Osteocyte (in vitro differentiated cells): ENCODE results near the gene SLC4A2. TPM values are rescaled to one million over a fixed set of nuclear protein-coding genes. Genes with fewer than 3 reads are reported as not detected.
A peak's percentile ranks its signal among the peaks of the same experiment; 100 is the strongest.

ENCODE experiments used
- DNase-seq: peaks from one replicate; pipeline ENCODE4 v3.0.0; 2021; ENCODE audit warnings: mixed read lengths; ENCODE audit not compliant: unreplicated experiment; ENCODE audit errors: extremely low spot score
- H3K27ac Mint-ChIP-seq: one replicate; pipeline ENCODE4 v1.8.0; 2021; ENCODE audit warnings: mild to moderate bottlenecking, mixed read lengths; ENCODE audit not compliant: unreplicated experiment
- H3K27me3 Mint-ChIP-seq: one replicate; pipeline ENCODE4 v1.8.0; 2021; ENCODE audit warnings: mixed read lengths; ENCODE audit not compliant: unreplicated experiment
- H3K36me3 Mint-ChIP-seq: one replicate; pipeline ENCODE4 v1.8.0; 2021; ENCODE audit warnings: mixed read lengths; ENCODE audit not compliant: unreplicated experiment
- H3K4me1 Mint-ChIP-seq: one replicate; pipeline ENCODE4 v1.8.0; 2021; ENCODE audit warnings: mixed read lengths; ENCODE audit not compliant: unreplicated experiment
- H3K4me3 Mint-ChIP-seq: one replicate; pipeline ENCODE4 v1.8.0; 2021; ENCODE audit warnings: mild to moderate bottlenecking, moderate library complexity, mixed read lengths; ENCODE audit not compliant: unreplicated experiment
- H3K9me3 Mint-ChIP-seq: one replicate; pipeline ENCODE4 v1.8.0; 2021; ENCODE audit warnings: mixed read lengths; ENCODE audit not compliant: unreplicated experiment
- CTCF ChIP-seq: fragments of 200-600 bp; sonication (generic); IDR thresholded peaks from 2 replicates; pipeline ENCODE4 v1.5.0; 2021; ENCODE audit warnings: antibody characterized with exemption, mild to moderate bottlenecking, moderate library complexity
- total RNA-seq: library from RNA; stranded (reverse); gene quantifications from 2 replicates; pipeline ENCODE4 v1.2.1, GENCODE V29; 2021

The SLC4A2 gene
- total RNA-seq, 1 donor from 2014 or later = 289 TPM

- Mint-ChIP-seq H3K4me1 (peaks cover 49% of the 10 kb centered on the region), H3K27me3 (no peaks in the 10 kb centered on the region), H3K9me3 (no peaks in the 10 kb centered on the region), H3K4me3 (no peak overlapping the region), H3K27ac (no peak overlapping the region), H3K36me3 (peaks cover 2% of the 10 kb centered on the region)
- DNase-seq = no peak
- no peak for TF ChIP-seq CTCF
These were observed 41.5 kb downstream of the SLC4A2 start for GRCh38 chr7:151100921-151101320.

- no peak for DNase-seq
- no peak overlapping the region for H3K27ac Mint-ChIP-seq
These were observed 42.4 kb downstream of the SLC4A2 start for GRCh38 chr7:151101621-151102396.

GRCh38 chr7:151102991-151103390 lies 43.6 kb downstream of the SLC4A2 start:
- no peak for TF ChIP-seq CTCF
- H3K4me1 Mint-ChIP-seq = peaks cover 41% of the 10 kb centered on the region
- no peak for DNase-seq
- H3K36me3 Mint-ChIP-seq = peaks cover 2% of the 10 kb centered on the region
- no peak overlapping the region for H3K27ac Mint-ChIP-seq
- H3K9me3 Mint-ChIP-seq = no peaks in the 10 kb centered on the region
- no peaks in the 10 kb centered on the region for H3K27me3 Mint-ChIP-seq
- no peak overlapping the region for H3K4me3 Mint-ChIP-seq

More at GRCh38 chr7:151101621-151102396, 42.4 kb downstream of the SLC4A2 start:
- TF ChIP-seq CTCF = no peak
- Mint-ChIP-seq H3K9me3 (no peaks in the 10 kb centered on the region), H3K4me3 (no peak overlapping the region), H3K4me1 (peaks cover 46% of the 10 kb centered on the region), H3K36me3 (peaks cover 2% of the 10 kb centered on the region), H3K27me3 (no peaks in the 10 kb centered on the region)

- no peaks in the 10 kb centered on the region for H3K9me3 Mint-ChIP-seq
- H3K4me3 Mint-ChIP-seq = no peak overlapping the region
- peaks cover 41% of the 10 kb centered on the region for H3K4me1 Mint-ChIP-seq
- peaks cover 2% of the 10 kb centered on the region for H3K36me3 Mint-ChIP-seq
- DNase-seq = no peak
- no peaks in the 10 kb centered on the region for H3K27me3 Mint-ChIP-seq
- TF ChIP-seq CTCF = no peak
- peak overlapping the region; percentile 46 for H3K27ac Mint-ChIP-seq
These were observed 44.6 kb downstream of the SLC4A2 start for GRCh38 chr7:151103973-151104372.

- no peak for DNase-seq
- Mint-ChIP-seq H3K27ac (peak overlapping the region; percentile 46), H3K27me3 (no peaks in the 10 kb centered on the region), H3K4me3 (no peak overlapping the region), H3K9me3 (no peaks in the 10 kb centered on the region), H3K4me1 (peaks cover 42% of the 10 kb centered on the region), H3K36me3 (peaks cover 2% of the 10 kb centered on the region)
- TF ChIP-seq CTCF = no peak
These were observed 45.2 kb downstream of the SLC4A2 start for GRCh38 chr7:151104411-151105235.
